SU-DHL-6 (cell line): Measurements from ENCODE around the gene MYF5.

ENCODE experiments used
- CTCF ChIP-seq: fragments of 200-600 bp; sonication (generic); IDR thresholded peaks from one replicate; pipeline ENCODE4 v1.5.1; 2017; ENCODE audit warnings: antibody characterized with exemption, mild to moderate bottlenecking, low read length, moderate library complexity; ENCODE audit not compliant: insufficient read depth, poor library complexity, severe bottlenecking
- EZH2phosphoT487 ChIP-seq: fragments of 200-600 bp; sonication (generic), shearing (Covaris generic); conservative IDR thresholded peaks from 2 replicates; pipeline ENCODE4 v1.6.1; 2018; ENCODE audit warnings: mild to moderate bottlenecking, antibody characterized with exemption, low read length, moderate library complexity, mixed read lengths

GRCh38 chr12:80681786-80682185, 34.9 kb upstream of the MYF5 start:
- TF ChIP-seq CTCF (no peak), EZH2phosphoT487 (no peak)
